GM12864 (cell line): Measurements from ENCODE around the gene TFF3.

ENCODE experiments used
- DNase-seq: peaks from one replicate; pipeline ENCODE4 v3.0.0-alpha.2; 2011; ENCODE audit warnings: low read depth
- H3K4me3 ChIP-seq: 2 replicates; pipeline ENCODE4 v1.5.1; 2011; ENCODE audit warnings: mild to moderate bottlenecking, low read depth, low read length, control low read depth
- CTCF ChIP-seq: IDR thresholded peaks from 2 replicates; pipeline ENCODE4 v1.5.1; 2011; ENCODE audit warnings: low read depth, mild to moderate bottlenecking, moderate library complexity, low read length, control low read depth, inconsistent platforms; ENCODE audit errors: missing control alignments

TFF3 gene

GRCh38 chr21:42277593-42277992 is 37.6 kb downstream of the TFF3 start:
- no peak overlapping the region for H3K4me3 ChIP-seq
- no peak for TF ChIP-seq CTCF
- DNase-seq = no peak

GRCh38 chr21:42276526-42277154 is 38.6 kb downstream of the TFF3 start:
- TF ChIP-seq CTCF = no peak
- DNase-seq = no peak

GRCh38 chr21:42276076-42276475 is 39.1 kb downstream of the TFF3 start:
- DNase-seq = no peak
- H3K4me3 ChIP-seq = no peak overlapping the region
- no peak for TF ChIP-seq CTCF

More at GRCh38 chr21:42276526-42277154, 38.6 kb downstream of the TFF3 start:
- H3K4me3 ChIP-seq = no peak overlapping the region

- H3K4me3 ChIP-seq = no peak overlapping the region
- DNase-seq = no peak
- TF ChIP-seq CTCF = no peak
These were observed 42.1 kb downstream of the TFF3 start for GRCh38 chr21:42272984-42273600.

- H3K4me3 ChIP-seq = no peak overlapping the region
- no peak for TF ChIP-seq CTCF
- no peak for DNase-seq
These were observed 42.9 kb downstream of the TFF3 start for GRCh38 chr21:42272109-42272962.

- H3K4me3 ChIP-seq = no peak overlapping the region
- TF ChIP-seq CTCF = no peak
- no peak for DNase-seq
These were observed 44.1 kb downstream of the TFF3 start for GRCh38 chr21:42271065-42271464.
